Measurements from ENCODE around the gene PTGR1.
"Not testable (repeated sequence)": the region's sequence is repeated elsewhere in the genome, so short reads cannot be mapped to it uniquely, and the experiment has no call there.

The PTGR1 gene

GRCh38 chr9:111630182-111630963 is 30.9 kb upstream of the PTGR1 start:
- DNase-seq (ENCODE audit: low spot score) = no peak

GRCh38 chr9:111628411-111628810 is 29.0 kb upstream of the PTGR1 start:
- no peak for TF ChIP-seq CTCF (IDR thresholded peaks at IDR 0.05)
- no peak for DNase-seq (ENCODE audit: low spot score)
- H3K27ac ChIP-seq = no peak overlapping the region
- no peak overlapping the region for H3K4me3 ChIP-seq

More at GRCh38 chr9:111630182-111630963, 30.9 kb upstream of the PTGR1 start:
- Histone ChIP-seq H3K4me3 (peak overlapping the region; percentile 95), H3K27ac (peak overlapping the region; percentile 76 to 95)
- no peak for TF ChIP-seq CTCF (IDR thresholded peaks at IDR 0.05)

GRCh38 chr9:111627260-111627963 is 28.0 kb upstream of the PTGR1 start:
- no peak for TF ChIP-seq CTCF (IDR thresholded peaks at IDR 0.05)
- Histone ChIP-seq H3K27ac (no peak overlapping the region), H3K4me3 (no peak overlapping the region)
- DNase-seq (ENCODE audit: low spot score) = no peak

- no peak for TF ChIP-seq CTCF (IDR thresholded peaks at IDR 0.05)
- Histone ChIP-seq H3K27ac (no peak overlapping the region), H3K4me3 (no peak overlapping the region)
- DNase-seq (ENCODE audit: low spot score) = no peak
Measured at GRCh38 chr9:111622626-111623025, 23.2 kb upstream of the PTGR1 start.

GRCh38 chr9:111621895-111622480 is 22.5 kb upstream of the PTGR1 start:
- no peak for DNase-seq (ENCODE audit: low spot score)
- no peak overlapping the region for H3K27ac ChIP-seq

GRCh38 chr9:111617349-111617748 is 17.9 kb upstream of the PTGR1 start:
- not testable (repeated sequence) for H3K4me3 ChIP-seq; DNase-seq (ENCODE audit: low spot score); H3K27ac ChIP-seq

More at GRCh38 chr9:111621895-111622480, 22.5 kb upstream of the PTGR1 start:
- peak; percentile 86 for TF ChIP-seq CTCF (IDR thresholded peaks at IDR 0.05)
- H3K4me3 ChIP-seq = no peak overlapping the region

- no peak for DNase-seq (ENCODE audit: low spot score)
- H3K27ac ChIP-seq = no peak overlapping the region
- TF ChIP-seq CTCF (IDR thresholded peaks at IDR 0.05) = no peak
- H3K4me3 ChIP-seq = no peak overlapping the region
Measured at GRCh38 chr9:111615928-111616327, 16.5 kb upstream of the PTGR1 start.
